NCI-H524 (cell line): ENCODE results near the gene BLM.

ENCODE experiments used
- DNase-seq, 2 experiments: peaks; one replicate each; lab custom pipeline; 2025; lab: John Stamatoyannopoulos, UW

The BLM gene

DNA sequence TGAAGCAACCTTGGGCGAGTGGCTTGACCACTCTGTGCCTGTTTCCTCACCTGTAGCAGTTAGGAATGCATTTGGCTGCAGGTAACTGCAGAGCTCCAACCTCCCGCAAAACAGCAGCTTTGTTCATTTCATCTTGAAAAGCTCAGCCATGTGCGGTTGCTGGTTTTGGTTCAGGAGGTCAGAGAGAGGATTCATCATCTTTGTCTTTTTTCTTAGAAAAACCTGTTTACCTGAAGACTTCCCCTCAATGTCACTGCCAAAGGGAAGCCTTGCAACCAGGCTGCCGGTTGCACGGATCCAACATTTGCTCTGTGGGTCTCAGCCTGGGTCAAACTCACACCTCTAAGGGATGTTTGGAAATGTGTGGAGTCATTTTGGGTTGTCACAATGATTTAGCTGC is 134.8 kb downstream of the BLM start:
- DNase-seq, result no peak

- no peak for DNase-seq
Observed at GRCh38 chr15:90855139-90855538, 138.0 kb downstream of the BLM start.

DNA sequence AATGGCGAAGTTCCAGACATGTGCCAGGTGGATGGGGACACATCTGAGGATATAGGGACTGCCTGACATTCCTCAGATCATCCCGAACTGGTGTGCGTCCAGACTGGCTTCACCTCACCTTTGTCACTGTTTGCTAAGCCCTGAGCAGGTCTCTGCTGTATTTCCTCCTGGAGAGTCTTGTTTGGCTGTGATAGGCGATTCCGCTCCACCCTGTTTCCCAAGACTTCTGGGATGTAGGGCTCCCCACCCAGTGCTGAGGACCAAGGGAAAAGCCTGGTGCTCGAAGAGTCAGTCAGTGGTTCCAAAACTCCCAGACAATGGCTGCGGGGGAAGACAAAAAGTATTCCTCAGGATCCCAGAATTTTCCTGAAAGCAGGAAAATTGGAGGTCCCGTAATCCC is 140.2 kb downstream of the BLM start:
- DNase-seq, result no peak

- no peak for DNase-seq
Observed at GRCh38 chr15:90857883-90858443, 140.8 kb downstream of the BLM start.

GRCh38 chr15:90859234-90860131 is 142.3 kb downstream of the BLM start:
- DNase-seq, result no peak

- no peak for DNase-seq
Observed at GRCh38 chr15:90860450-90860849, 143.3 kb downstream of the BLM start.

DNA sequence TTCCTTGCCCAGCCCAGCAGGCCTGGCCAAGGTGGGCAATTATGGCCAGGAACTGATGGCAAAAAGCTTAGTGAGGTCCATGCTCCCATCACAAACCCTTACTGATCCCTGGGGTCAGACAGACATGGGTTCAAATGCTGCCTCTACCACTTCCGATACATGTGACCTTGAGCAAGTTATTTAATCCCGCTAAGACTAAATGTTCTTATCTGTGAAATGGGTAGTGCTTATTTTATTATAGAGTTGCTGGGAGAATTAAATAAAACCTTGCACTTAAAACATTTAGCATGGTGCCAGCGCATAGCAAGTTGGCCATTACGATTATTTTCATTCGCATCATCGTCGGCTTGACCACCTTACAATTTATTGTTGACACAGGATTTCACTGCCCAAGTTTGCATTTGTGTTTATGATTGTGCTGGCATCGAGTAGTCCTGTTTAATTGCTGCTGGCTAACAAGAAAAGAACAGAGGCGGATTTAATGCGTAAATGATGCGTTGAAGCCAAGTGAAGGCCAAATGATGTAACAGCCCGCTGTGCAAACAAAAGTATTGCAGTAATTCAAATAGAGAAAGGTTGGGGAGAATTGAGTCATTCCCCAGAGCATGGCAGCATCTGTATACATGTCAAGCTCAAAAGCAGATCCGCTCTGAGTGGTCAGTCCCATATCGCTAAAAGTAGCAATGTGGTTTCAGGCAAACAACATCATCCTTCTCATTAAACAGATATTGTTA is 144.0 kb downstream of the BLM start:
- DNase-seq, result no peak

DNA sequence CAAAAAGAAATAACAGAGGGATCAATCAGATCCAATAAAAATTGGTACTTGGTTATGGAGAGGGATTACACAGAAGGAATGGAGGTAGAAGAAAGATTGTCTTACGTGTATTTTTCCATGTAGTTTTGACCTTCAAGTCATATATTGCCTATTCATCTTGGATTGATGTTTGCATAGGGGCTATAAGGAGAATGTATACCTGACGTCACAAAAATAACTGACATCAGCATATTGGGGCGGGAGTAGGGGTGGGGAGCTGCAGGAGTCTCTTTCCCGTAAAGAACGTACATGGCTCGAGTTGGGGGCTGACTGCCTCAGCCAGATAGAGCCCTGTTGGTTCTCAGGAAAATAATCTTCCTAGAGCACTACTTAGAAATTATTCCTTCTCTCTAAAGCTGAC is 145.3 kb downstream of the BLM start:
- DNase-seq, result no peak

DNA sequence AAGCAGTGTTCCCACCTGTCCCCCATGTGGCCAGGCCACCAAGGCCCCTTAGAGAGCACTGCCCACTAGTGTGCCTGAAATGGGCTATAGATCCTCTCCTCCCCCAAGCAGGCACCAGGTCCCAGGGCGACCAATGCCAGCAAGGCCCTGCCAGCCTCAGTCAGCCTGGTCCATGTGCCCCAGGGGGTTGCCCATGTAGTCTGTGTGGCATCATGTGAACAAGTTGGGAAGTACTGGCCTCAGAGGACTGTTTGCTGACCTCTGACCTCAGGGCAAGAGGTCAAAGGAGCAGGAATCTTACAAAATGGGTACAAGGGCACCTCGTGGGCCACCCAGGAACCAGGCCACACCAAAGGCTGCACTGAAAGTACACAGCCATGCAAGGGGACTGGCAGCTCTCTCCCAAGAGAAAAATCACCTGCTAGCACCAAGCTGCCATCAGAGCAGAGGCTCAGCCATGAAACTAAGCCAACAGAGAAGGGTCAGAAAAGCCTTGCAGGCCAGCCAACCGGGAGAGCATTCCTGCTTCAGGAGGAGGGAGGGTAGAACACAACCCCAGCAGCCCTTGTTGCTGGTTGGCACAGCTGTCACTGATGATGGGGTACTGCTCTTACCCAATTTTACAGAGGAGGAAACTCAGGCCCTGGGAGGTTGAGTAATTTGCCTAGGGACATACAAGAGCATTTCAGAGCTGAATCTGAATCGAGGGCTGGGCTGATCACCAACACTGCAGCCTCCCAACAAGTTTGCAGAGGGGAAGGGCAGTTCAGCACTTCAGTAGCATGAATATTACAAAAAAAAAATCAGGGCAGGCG is 146.0 kb downstream of the BLM start:
- DNase-seq, result no peak

DNA sequence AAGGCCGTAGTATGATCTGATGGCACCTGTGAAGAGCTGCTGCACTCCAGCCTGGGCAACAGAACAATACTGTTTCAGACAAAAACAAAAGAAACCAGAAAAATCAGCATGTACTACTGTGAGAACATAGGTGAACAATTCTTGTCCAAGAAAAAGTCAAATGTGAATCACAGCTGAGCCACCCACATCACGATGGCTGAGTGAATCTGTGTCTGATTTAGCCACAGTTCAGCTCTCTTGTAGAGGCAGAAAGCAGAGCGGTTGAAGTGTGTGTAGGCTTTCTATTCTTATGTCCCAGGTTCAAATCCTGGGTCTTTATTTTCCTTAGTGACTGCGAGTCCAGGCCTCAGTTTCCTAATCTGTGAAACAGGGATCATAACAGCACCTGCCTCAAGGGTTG is 146.8 kb downstream of the BLM start:
- DNase-seq, result no peak

DNA sequence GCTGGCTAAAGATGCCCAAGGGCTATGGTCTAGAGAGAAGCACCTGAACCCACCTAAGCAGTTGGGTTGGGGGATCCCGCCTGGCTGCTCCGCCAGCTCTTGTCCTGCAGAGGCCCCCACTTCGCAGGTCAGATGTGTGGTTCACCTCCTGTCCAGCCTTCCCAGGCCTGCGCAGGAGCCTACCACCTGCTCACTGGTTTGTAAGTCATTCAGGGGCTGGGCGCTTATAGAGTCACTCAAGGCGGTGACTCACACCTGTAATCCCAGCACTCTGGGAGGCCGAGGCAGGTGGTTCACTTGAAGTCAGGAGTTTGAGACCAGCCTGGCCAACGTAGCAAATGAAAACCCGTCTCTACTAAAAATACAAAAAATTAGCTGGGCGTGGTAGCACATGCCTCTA is 147.4 kb downstream of the BLM start:
- DNase-seq, result peak in 1 of 2 experiments; percentile 65

- DNase-seq, result no peak
Observed at GRCh38 chr15:90865702-90866101, 148.6 kb downstream of the BLM start.
